Measurements from ENCODE around the gene VPS35.
A peak's percentile ranks its signal among the peaks of the same experiment; 100 is the strongest.

Gene VPS35

GRCh38 chr16:46729326-46729995, 40.5 kb upstream of the VPS35 start:
- no peaks in the 10 kb centered on the region for H3K36me3 ChIP-seq
- H3K27me3 ChIP-seq: no peaks in the 10 kb centered on the region
- TF ChIP-seq Cebpa-rat (IDR thresholded peaks at IDR 0.05): no peak
- no peak overlapping the region for H3K27ac ChIP-seq
- H3K9ac ChIP-seq: no peak overlapping the region
- H3K4me1 ChIP-seq: peaks cover 6 to 10% (median 9%) of the 10 kb centered on the region in 10 experiments; a peak in 18 of 20 replicates
- H4K20me1 ChIP-seq: no peaks in the 10 kb centered on the region
- peaks cover 14 to 19% (median 17%) of the 10 kb centered on the region in 11 experiments; a peak in 20 of 22 replicates for H3K9me3 ChIP-seq (replicated peaks in 1 of 11)
- no peak overlapping the region for H3K4me3 ChIP-seq
- no peak overlapping the region for H3K4me2 ChIP-seq

GRCh38 chr16:46728806-46729205, 39.8 kb upstream of the VPS35 start:
- Histone ChIP-seq H3K9ac (no peak overlapping the region), H3K4me2 (no peak overlapping the region), H3K4me1 (peaks cover 6 to 10% (median 9%) of the 10 kb centered on the region in 10 experiments; a peak in 18 of 20 replicates), H4K20me1 (no peaks in the 10 kb centered on the region), H3K27me3 (no peaks in the 10 kb centered on the region), H3K27ac (no peak overlapping the region), H3K9me3 (replicated peaks in 1 of 11) (peaks cover 14 to 24% (median 21%) of the 10 kb centered on the region in 11 experiments; a peak in 20 of 22 replicates), H3K4me3 (no peak overlapping the region), H3K36me3 (no peaks in the 10 kb centered on the region)
- no peak for TF ChIP-seq Cebpa-rat (IDR thresholded peaks at IDR 0.05)

- Histone ChIP-seq H3K27ac (no peak overlapping the region), H3K4me1 (peaks cover 6 to 8% (median 7%) of the 10 kb centered on the region in 10 experiments; a peak in 18 of 20 replicates), H3K27me3 (no peaks in the 10 kb centered on the region), H3K4me3 (no peak overlapping the region), H4K20me1 (no peaks in the 10 kb centered on the region), H3K4me2 (no peak overlapping the region), H3K36me3 (no peaks in the 10 kb centered on the region), H3K9ac (no peak overlapping the region), H3K9me3 (replicated peaks in 1 of 11) (peaks cover 14 to 31% (median 22%) of the 10 kb centered on the region in 11 experiments; a peak in 20 of 22 replicates)
- TF ChIP-seq Cebpa-rat (IDR thresholded peaks at IDR 0.05): no peak
Measured at GRCh38 chr16:46727630-46728029, 38.7 kb upstream of the VPS35 start.

DNA sequence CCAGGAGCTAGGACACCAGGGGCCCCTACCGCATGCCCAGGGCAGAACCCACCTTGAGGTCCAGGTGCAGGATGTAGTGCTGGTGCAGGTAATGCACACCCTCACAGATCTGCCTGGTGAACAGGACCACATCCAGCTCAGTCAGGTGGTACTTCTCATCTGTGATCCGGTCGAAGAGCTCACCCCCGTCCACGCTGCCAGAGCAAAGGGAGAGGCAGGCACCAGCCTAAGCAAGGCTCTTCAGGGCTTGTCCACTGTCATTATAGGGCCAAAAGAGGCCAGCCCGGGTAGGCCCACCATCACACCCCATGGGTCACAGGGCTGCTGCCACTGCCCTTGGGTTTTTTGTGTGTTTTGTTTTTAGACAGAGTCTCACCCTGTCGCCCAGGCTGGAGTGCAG, 38.2 kb upstream of the VPS35 start:
- Histone ChIP-seq H3K4me1 (peaks cover 2 to 5% (median 3%) of the 10 kb centered on the region in 10 experiments; a peak in 18 of 20 replicates), H3K4me3 (no peak overlapping the region), H3K4me2 (no peak overlapping the region), H3K36me3 (no peaks in the 10 kb centered on the region), H3K27me3 (no peaks in the 10 kb centered on the region), H3K9me3 (replicated peaks in 1 of 11) (peaks cover 14 to 31% (median 22%) of the 10 kb centered on the region in 11 experiments; a peak in 20 of 22 replicates), H3K27ac (no peak overlapping the region), H3K9ac (no peak overlapping the region), H4K20me1 (no peaks in the 10 kb centered on the region)
- TF ChIP-seq Cebpa-rat (IDR thresholded peaks at IDR 0.05): no peak

- Histone ChIP-seq H3K4me3 (no peak overlapping the region), H3K4me2 (peak overlapping the region in 4 of 11 experiments; percentile 15 to 42 (median 24); a peak in 5 of 22 replicates), H3K9ac (no peak overlapping the region), H3K36me3 (no peaks in the 10 kb centered on the region), H3K27ac (no peak overlapping the region), H3K27me3 (no peaks in the 10 kb centered on the region), H4K20me1 (no peaks in the 10 kb centered on the region), H3K9me3 (replicated peaks in 1 of 11) (peaks cover 14 to 31% (median 22%) of the 10 kb centered on the region in 11 experiments; a peak in 20 of 22 replicates), H3K4me1 (peaks cover 0 to 8% (median 6%) of the 10 kb centered on the region in 10 experiments; a peak in 12 of 20 replicates)
- TF ChIP-seq Cebpa-rat (IDR thresholded peaks at IDR 0.05): no peak
Measured at GRCh38 chr16:46721885-46722284, 32.9 kb upstream of the VPS35 start.

DNA sequence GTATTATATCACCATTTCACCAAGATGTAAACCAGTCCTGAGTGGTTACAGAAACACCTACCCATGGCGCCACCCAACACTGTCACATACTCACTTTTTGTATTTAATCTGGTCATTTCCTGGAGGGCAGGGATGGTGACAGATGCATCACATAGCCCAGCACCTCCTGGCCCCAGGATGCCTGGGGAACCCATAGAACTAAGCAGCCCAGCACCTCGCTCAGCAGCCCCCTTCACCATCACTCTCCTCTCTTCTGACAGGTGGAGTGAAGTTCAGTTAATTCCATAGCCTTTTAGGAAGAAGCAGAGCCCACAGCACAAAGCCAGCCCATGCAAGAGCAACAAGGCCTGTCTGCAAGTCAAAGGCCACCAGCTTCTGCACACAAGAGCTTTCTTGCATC, 31.6 kb upstream of the VPS35 start:
- no peaks in the 10 kb centered on the region for H4K20me1 ChIP-seq
- no peak overlapping the region for H3K27ac ChIP-seq
- H3K4me2 ChIP-seq: no peak overlapping the region
- no peak overlapping the region for H3K4me3 ChIP-seq
- no peak overlapping the region for H3K9ac ChIP-seq
- peaks cover 0 to 8% (median 6%) of the 10 kb centered on the region in 10 experiments; a peak in 12 of 20 replicates for H3K4me1 ChIP-seq
- H3K9me3 ChIP-seq (replicated peaks in 1 of 11): peaks cover 7 to 25% (median 14%) of the 10 kb centered on the region in 11 experiments; a peak in 19 of 22 replicates
- H3K36me3 ChIP-seq: no peaks in the 10 kb centered on the region
- TF ChIP-seq Cebpa-rat (IDR thresholded peaks at IDR 0.05): no peak
- H3K27me3 ChIP-seq: no peaks in the 10 kb centered on the region

DNA sequence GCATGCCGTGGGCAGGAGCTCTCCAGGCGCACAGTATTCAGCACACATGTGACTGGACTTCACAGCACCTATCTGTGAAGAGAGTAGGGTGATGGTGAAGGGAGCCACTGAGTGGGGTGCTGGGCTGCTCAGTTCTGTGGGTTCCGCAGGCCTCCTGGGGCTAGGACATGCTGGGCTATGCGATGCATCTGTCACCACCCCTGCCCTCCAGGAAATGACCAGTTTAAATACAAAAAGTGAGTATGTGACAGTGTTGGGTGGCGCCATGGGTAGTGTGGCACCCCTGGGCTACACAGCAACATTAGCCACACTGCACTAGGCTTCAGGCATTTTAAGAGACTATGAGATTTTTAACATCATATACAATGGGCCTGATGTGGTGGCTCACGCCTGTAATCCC, 30.6 kb upstream of the VPS35 start:
- H3K27me3 ChIP-seq: no peaks in the 10 kb centered on the region
- no peak overlapping the region for H3K4me3 ChIP-seq
- H3K36me3 ChIP-seq: no peaks in the 10 kb centered on the region; a peak in 1 of 22 replicates
- TF ChIP-seq Cebpa-rat (IDR thresholded peaks at IDR 0.05): no peak
- H3K4me1 ChIP-seq: peaks cover 3 to 10% (median 6%) of the 10 kb centered on the region in 10 experiments; a peak in 17 of 20 replicates
- no peak overlapping the region for H3K27ac ChIP-seq
- H3K9me3 ChIP-seq (replicated peaks in 1 of 11): peaks cover 0 to 20% (median 7%) of the 10 kb centered on the region in 11 experiments; a peak in 10 of 22 replicates
- H3K9ac ChIP-seq: no peak overlapping the region
- H3K4me2 ChIP-seq: no peak overlapping the region
- H4K20me1 ChIP-seq: no peaks in the 10 kb centered on the region

GRCh38 chr16:46718214-46718613, 29.2 kb upstream of the VPS35 start:
- no peak overlapping the region for H3K9ac ChIP-seq
- TF ChIP-seq Cebpa-rat (IDR thresholded peaks at IDR 0.05): no peak
- no peak overlapping the region for H3K4me3 ChIP-seq
- no peak overlapping the region for H3K27ac ChIP-seq
- no peak overlapping the region for H3K4me2 ChIP-seq
- no peaks in the 10 kb centered on the region for H3K27me3 ChIP-seq
- peaks cover 0 to 10% (median 0%) of the 10 kb centered on the region in 11 experiments; a peak in 5 of 22 replicates for H3K9me3 ChIP-seq (replicated peaks in 1 of 11)
- no peaks in the 10 kb centered on the region for H4K20me1 ChIP-seq
- H3K36me3 ChIP-seq: no peaks in the 10 kb centered on the region; a peak in 1 of 22 replicates
- peaks cover 6 to 23% (median 11%) of the 10 kb centered on the region in 10 experiments for H3K4me1 ChIP-seq

- Histone ChIP-seq H3K27ac (no peak overlapping the region), H3K4me2 (no peak overlapping the region), H3K4me1 (peaks cover 6 to 28% (median 16%) of the 10 kb centered on the region in 10 experiments), H3K9ac (no peak overlapping the region), H3K9me3 (replicated peaks in 1 of 11) (peaks cover 0 to 7% (median 0%) of the 10 kb centered on the region in 11 experiments; a peak in 2 of 22 replicates), H3K4me3 (no peak overlapping the region), H4K20me1 (no peaks in the 10 kb centered on the region), H3K27me3 (no peaks in the 10 kb centered on the region), H3K36me3 (no peaks in the 10 kb centered on the region; a peak in 1 of 22 replicates)
- TF ChIP-seq Cebpa-rat (IDR thresholded peaks at IDR 0.05): no peak
Measured at GRCh38 chr16:46717692-46718091, 28.7 kb upstream of the VPS35 start.
